ENCODE results near the gene MAGEA4.

- TF ChIP-seq CTCF (IDR thresholded peaks at IDR 0.05; ENCODE audit: insufficient read depth, low read length): no peak
- no peak for TF ChIP-seq SPI1 (IDR thresholded peaks at IDR 0.05; ENCODE audit: borderline replicate concordance, low read depth)
- no peak for TF ChIP-seq REST (IDR thresholded peaks at IDR 0.05; ENCODE audit: insufficient replicate concordance, low read depth)
- TF ChIP-seq POLR2AphosphoS5 (IDR thresholded peaks at IDR 0.05; ENCODE audit: low read depth): no peak
Observed at GRCh38 chrX:151899622-151900021, 13.1 kb upstream of the MAGEA4 start.
